OCI-LY1 (cell line): Measurements from ENCODE around the gene GLT1D1.

ENCODE experiments used
- H2AFZ ChIP-seq: fragments of 200-600 bp; sonication (generic), shearing (Covaris generic); 2 replicates; pipeline ENCODE4 v1.6.0; 2014; ENCODE audit warnings: antibody characterized with exemption, mild to moderate bottlenecking, low read length
- H3F3A ChIP-seq: fragments of 200-600 bp; sonication (generic), shearing (Covaris generic); 2 replicates; pipeline ENCODE4 v1.6.0; 2014; ENCODE audit warnings: mild to moderate bottlenecking, antibody characterized with exemption, low read length, moderate library complexity; ENCODE audit not compliant: insufficient read depth
- H3K27ac ChIP-seq: fragments of 200-600 bp; sonication (generic); 2 replicates; pipeline ENCODE4 v1.5.1; 2014; ENCODE audit warnings: low read length, mixed run types, mild to moderate bottlenecking, low read depth; ENCODE audit not compliant: poor library complexity, severe bottlenecking
- H3K27me3 ChIP-seq: fragments of 200-600 bp; sonication (generic); 2 replicates; pipeline ENCODE4 v1.6.0; 2014; ENCODE audit warnings: antibody characterized with exemption, mild to moderate bottlenecking, low read length, moderate library complexity; ENCODE audit not compliant: insufficient read depth
- H3K36me3 ChIP-seq: fragments of 200-600 bp; sonication (generic); 2 replicates; pipeline ENCODE4 v1.6.1; 2014; ENCODE audit warnings: mild to moderate bottlenecking, antibody characterized with exemption, low read length, moderate library complexity, mixed read lengths; ENCODE audit not compliant: insufficient read depth
- H3K4me1 ChIP-seq: fragments of 200-600 bp; sonication (generic); 2 replicates; pipeline ENCODE4 v1.5.1; 2014; ENCODE audit warnings: mild to moderate bottlenecking, low read length, moderate library complexity; ENCODE audit not compliant: insufficient read depth, severe bottlenecking
- H3K4me2 ChIP-seq: fragments of 200-600 bp; sonication (generic), shearing (Covaris generic); 2 replicates; pipeline ENCODE4 v1.6.1; 2014; ENCODE audit warnings: low read length
- H3K4me3 ChIP-seq: fragments of 200-600 bp; sonication (generic); 2 replicates; pipeline ENCODE4 v1.5.1; 2014; ENCODE audit warnings: low read length, low read depth, mild to moderate bottlenecking, mixed read lengths; ENCODE audit not compliant: poor library complexity, severe bottlenecking
- H3K79me2 ChIP-seq: fragments of 200-600 bp; shearing (Covaris generic); 2 replicates; pipeline ENCODE4 v1.6.1; 2016; ENCODE audit warnings: mixed run types, low read length, mixed read lengths; ENCODE audit not compliant: insufficient read depth
- H3K9ac ChIP-seq: fragments of 200-600 bp; sonication (generic), shearing (Covaris generic); 2 replicates; pipeline ENCODE4 v1.6.1; 2014; ENCODE audit warnings: mild to moderate bottlenecking, low read length, mixed read lengths
- H3K9me2 ChIP-seq: fragments of 200-600 bp; sonication (generic), shearing (Covaris generic); 2 replicates; pipeline ENCODE4 v1.6.1; 2014; ENCODE audit warnings: low read depth, mild to moderate bottlenecking, low read length, mixed read lengths
- H3K9me3 ChIP-seq: fragments of 200-600 bp; shearing (Covaris generic); 2 replicates; pipeline ENCODE4 v1.6.1; 2014; ENCODE audit warnings: low read length, mixed read lengths
- H4K20me1 ChIP-seq: fragments of 200-600 bp; sonication (generic), shearing (Covaris generic); 2 replicates; pipeline ENCODE4 v1.6.0; 2016; ENCODE audit warnings: mild to moderate bottlenecking, low read length; ENCODE audit not compliant: insufficient read depth
- CTCF ChIP-seq: fragments of 200-600 bp; sonication (generic), shearing (Covaris generic); IDR thresholded peaks from 2 replicates; pipeline ENCODE4 v1.5.1; 2017; ENCODE audit warnings: mild to moderate bottlenecking, antibody characterized with exemption, low read length, moderate library complexity, mixed read lengths
- EZH2 ChIP-seq: fragments of 200-600 bp; sonication (generic), shearing (Covaris generic); IDR thresholded peaks from 2 replicates; pipeline ENCODE4 v1.8.0; 2017; ENCODE audit warnings: borderline replicate concordance, mixed run types, mild to moderate bottlenecking, antibody characterized with exemption, low read length, moderate library complexity, mixed read lengths

The GLT1D1 gene

DNA sequence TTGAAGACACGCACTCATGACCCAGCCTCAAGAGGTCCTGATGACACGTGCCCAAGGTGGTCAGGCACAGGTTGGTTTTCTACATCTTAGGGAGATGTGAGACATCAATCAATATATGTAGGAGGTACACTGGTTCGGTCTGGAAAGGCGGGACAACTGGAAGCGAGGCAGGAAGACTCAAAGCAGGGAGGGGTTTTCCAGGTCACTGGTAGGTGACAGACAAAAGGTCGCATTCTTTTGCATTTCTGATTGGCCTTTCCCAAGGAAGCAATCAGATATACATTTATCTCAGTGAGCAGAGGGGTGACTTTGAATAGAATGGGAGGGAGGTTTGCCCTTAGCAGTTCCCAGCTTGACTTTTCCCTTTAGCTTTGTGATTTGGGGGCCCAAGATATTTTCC, 38.6 kb downstream of the GLT1D1 start:
- Histone ChIP-seq H3K9me2 (no peaks in the 10 kb centered on the region), H2AFZ (no peak overlapping the region), H3K4me1 (no peaks in the 10 kb centered on the region), H3K4me2 (no peak overlapping the region), H3K27ac (no peak overlapping the region), H3K27me3 (peaks cover 4% of the 10 kb centered on the region; the same call in 1 of the 2 replicates), H4K20me1 (no peaks in the 10 kb centered on the region), H3K36me3 (no peaks in the 10 kb centered on the region), H3K79me2 (no peaks in the 10 kb centered on the region), H3K9ac (no peak overlapping the region), H3K9me3 (no peaks in the 10 kb centered on the region), H3F3A (no peaks in the 10 kb centered on the region), H3K4me3 (no peak overlapping the region)
- TF ChIP-seq CTCF (no peak), EZH2 (no peak)

DNA sequence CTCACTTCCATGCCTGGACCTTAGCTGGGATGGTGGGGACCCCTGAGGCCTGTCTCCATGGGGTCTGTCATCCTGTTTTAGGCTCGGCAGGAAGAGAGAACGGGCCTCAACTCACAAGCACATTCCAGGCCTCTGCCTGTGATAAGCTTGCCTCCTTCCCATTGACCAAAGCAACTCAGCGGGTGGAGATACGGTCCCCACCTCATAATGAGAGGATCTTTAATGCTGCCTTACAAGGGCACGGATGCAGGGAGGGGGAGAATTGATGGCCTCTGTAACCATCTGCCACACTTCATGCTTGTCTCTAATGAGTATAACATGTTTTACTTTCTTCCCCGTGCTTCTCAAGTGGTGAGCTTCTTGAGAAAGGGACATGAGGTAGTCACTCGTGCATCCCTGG, 50.0 kb downstream of the GLT1D1 start:
- H3K9me3 ChIP-seq = no peaks in the 10 kb centered on the region
- H3K36me3 ChIP-seq = no peaks in the 10 kb centered on the region
- H3K27ac ChIP-seq = no peak overlapping the region
- no peaks in the 10 kb centered on the region for H3K4me1 ChIP-seq
- H3K27me3 ChIP-seq = no peaks in the 10 kb centered on the region
- no peak overlapping the region for H3K9ac ChIP-seq
- no peaks in the 10 kb centered on the region for H3F3A ChIP-seq
- no peak overlapping the region for H2AFZ ChIP-seq
- H3K4me3 ChIP-seq = no peak overlapping the region
- H3K79me2 ChIP-seq = no peaks in the 10 kb centered on the region
- no peaks in the 10 kb centered on the region for H3K9me2 ChIP-seq
- no peak overlapping the region for H3K4me2 ChIP-seq
- H4K20me1 ChIP-seq = no peaks in the 10 kb centered on the region
- no peak for TF ChIP-seq EZH2
- TF ChIP-seq CTCF = no peak

- no peaks in the 10 kb centered on the region for H3K27me3 ChIP-seq
- H3K9ac ChIP-seq = no peak overlapping the region
- TF ChIP-seq CTCF = no peak
- TF ChIP-seq EZH2 = no peak
- H3K4me1 ChIP-seq = no peaks in the 10 kb centered on the region
- no peaks in the 10 kb centered on the region for H3K9me2 ChIP-seq
- H2AFZ ChIP-seq = no peak overlapping the region
- no peaks in the 10 kb centered on the region for H3K36me3 ChIP-seq
- H3K4me3 ChIP-seq = no peak overlapping the region
- no peaks in the 10 kb centered on the region for H3F3A ChIP-seq
- no peaks in the 10 kb centered on the region for H3K79me2 ChIP-seq
- H4K20me1 ChIP-seq = no peaks in the 10 kb centered on the region
- no peak overlapping the region for H3K27ac ChIP-seq
- no peak overlapping the region for H3K4me2 ChIP-seq
- no peaks in the 10 kb centered on the region for H3K9me3 ChIP-seq
Measured at GRCh38 chr12:128905003-128905544, 51.8 kb downstream of the GLT1D1 start.
